ENCODE results near the gene CUBN.

Gene CUBN

GRCh38 chr10:17109046-17109445, 20.6 kb downstream of the CUBN start:
- DNase-seq (ENCODE audit: low read depth in 2 of 2): no peak

GRCh38 chr10:17106991-17107390, 22.6 kb downstream of the CUBN start:
- DNase-seq (ENCODE audit: low read depth in 2 of 2): no peak

- DNase-seq (ENCODE audit: low read depth in 2 of 2): no peak
Measured at GRCh38 chr10:17101910-17102266, 27.7 kb downstream of the CUBN start.

- no peak for DNase-seq (ENCODE audit: low read depth in 2 of 2)
Measured at GRCh38 chr10:17101257-17101909, 28.2 kb downstream of the CUBN start.

- DNase-seq (ENCODE audit: low read depth in 2 of 2): no peak
Measured at GRCh38 chr10:17100586-17100985, 29.0 kb downstream of the CUBN start.

GRCh38 chr10:17098012-17098411, 31.6 kb downstream of the CUBN start:
- no peak for DNase-seq (ENCODE audit: low read depth in 2 of 2)

GRCh38 chr10:17094844-17095243, 34.8 kb downstream of the CUBN start:
- DNase-seq (ENCODE audit: low read depth in 2 of 2): no peak

- no peak for DNase-seq (ENCODE audit: low read depth in 2 of 2)
Measured at GRCh38 chr10:17092986-17093803, 36.4 kb downstream of the CUBN start.

- DNase-seq (ENCODE audit: low read depth in 2 of 2): no peak
Measured at GRCh38 chr10:17092216-17092944, 37.2 kb downstream of the CUBN start.

- DNase-seq (ENCODE audit: low read depth in 2 of 2): no peak
Measured at GRCh38 chr10:17088118-17088806, 41.3 kb downstream of the CUBN start.

GRCh38 chr10:17086865-17087367, 42.7 kb downstream of the CUBN start:
- DNase-seq (ENCODE audit: low read depth in 2 of 2): no peak

- DNase-seq (ENCODE audit: low read depth in 2 of 2): no peak
Measured at GRCh38 chr10:17085011-17085725, 44.4 kb downstream of the CUBN start.

GRCh38 chr10:17084258-17084657, 45.4 kb downstream of the CUBN start:
- DNase-seq (ENCODE audit: low read depth in 2 of 2): no peak

- no peak for DNase-seq (ENCODE audit: low read depth in 2 of 2)
Measured at GRCh38 chr10:17081431-17081830, 48.2 kb downstream of the CUBN start.

GRCh38 chr10:17077890-17078289, 51.7 kb downstream of the CUBN start:
- no peak for DNase-seq (ENCODE audit: low read depth in 2 of 2)

GRCh38 chr10:17077346-17077781, 52.2 kb downstream of the CUBN start:
- DNase-seq (ENCODE audit: low read depth in 2 of 2): no peak

GRCh38 chr10:17076626-17077345, 52.8 kb downstream of the CUBN start:
- DNase-seq (ENCODE audit: low read depth in 2 of 2): no peak

- DNase-seq (ENCODE audit: low read depth in 2 of 2): no peak
Measured at GRCh38 chr10:17075533-17076359, 53.9 kb downstream of the CUBN start.

- no peak for DNase-seq (ENCODE audit: low read depth in 2 of 2)
Measured at GRCh38 chr10:17074541-17074847, 55.1 kb downstream of the CUBN start.

Measured in activated CD4-positive, alpha-beta T cell treated with anti-CD3 and anti-CD28 coated beads for 24 hours (primary cell).